ENCODE data around the gene LARP4.
"Not testable (repeated sequence)": the region's sequence is repeated elsewhere in the genome, so short reads cannot be mapped to it uniquely, and the experiment has no call there.

LARP4 gene

DNA sequence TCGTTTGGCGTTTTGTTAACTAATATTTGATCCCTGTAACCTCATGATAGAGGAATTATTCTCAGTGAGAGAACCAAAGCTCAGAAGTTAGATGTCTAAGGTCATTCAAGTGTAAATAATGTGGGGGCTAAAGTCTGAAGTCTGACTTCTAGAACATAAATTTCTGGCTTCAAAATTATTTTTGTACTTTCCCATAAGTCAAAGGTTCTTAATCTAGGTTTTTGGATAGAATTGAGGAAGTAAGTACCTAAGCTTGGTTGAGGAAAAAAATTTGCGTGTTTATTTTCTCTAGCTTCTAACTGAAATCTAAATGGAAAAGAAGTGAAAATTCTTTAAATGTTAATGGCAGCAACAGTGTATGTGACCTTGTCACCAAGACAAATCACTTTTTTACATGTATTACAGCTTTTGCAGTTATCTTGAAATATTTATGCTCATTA lies 2.3 kb downstream of the LARP4 start:
- no peak for DNase-seq (ENCODE audit: low spot score)
- TF ChIP-seq, protein P1, sequence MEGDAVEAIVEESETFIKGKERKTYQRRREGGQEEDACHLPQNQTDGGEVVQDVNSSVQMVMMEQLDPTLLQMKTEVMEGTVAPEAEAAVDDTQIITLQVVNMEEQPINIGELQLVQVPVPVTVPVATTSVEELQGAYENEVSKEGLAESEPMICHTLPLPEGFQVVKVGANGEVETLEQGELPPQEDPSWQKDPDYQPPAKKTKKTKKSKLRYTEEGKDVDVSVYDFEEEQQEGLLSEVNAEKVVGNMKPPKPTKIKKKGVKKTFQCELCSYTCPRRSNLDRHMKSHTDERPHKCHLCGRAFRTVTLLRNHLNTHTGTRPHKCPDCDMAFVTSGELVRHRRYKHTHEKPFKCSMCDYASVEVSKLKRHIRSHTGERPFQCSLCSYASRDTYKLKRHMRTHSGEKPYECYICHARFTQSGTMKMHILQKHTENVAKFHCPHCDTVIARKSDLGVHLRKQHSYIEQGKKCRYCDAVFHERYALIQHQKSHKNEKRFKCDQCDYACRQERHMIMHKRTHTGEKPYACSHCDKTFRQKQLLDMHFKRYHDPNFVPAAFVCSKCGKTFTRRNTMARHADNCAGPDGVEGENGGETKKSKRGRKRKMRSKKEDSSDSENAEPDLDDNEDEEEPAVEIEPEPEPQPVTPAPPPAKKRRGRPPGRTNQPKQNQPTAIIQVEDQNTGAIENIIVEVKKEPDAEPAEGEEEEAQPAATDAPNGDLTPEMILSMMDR (IDR thresholded peaks at IDR 0.05; ENCODE audit: extremely low read depth, missing control alignments): no peak

DNA sequence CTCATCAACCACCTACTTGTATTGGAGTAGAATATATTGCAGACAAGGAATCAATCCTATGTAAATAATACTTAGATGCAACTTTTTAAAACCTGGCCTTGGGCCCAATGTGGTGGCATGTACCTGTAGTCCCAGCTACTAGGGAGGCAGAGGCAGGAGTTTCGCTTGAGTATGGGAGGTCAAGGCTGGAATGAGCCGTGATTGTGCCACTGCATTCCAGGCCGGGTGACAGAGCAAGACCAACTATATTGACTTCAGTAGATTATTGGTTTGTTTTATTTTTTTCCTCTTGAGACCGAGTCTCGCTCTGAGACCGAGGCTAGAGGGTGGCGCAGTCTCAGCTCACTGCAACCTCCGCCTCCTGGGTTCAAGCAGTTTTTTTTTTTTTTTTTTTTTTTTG lies 3.6 kb downstream of the LARP4 start:
- no peak for DNase-seq (ENCODE audit: low spot score)

GRCh38 chr12:50411051-50411660 lies 10.5 kb downstream of the LARP4 start:
- DNase-seq (ENCODE audit: low spot score): no peak
- TF ChIP-seq, protein P1 (IDR thresholded peaks at IDR 0.05; ENCODE audit: extremely low read depth, missing control alignments): no peak

More for the DNA sequence above, 3.6 kb downstream of the LARP4 start:
- TF ChIP-seq, protein P1 (IDR thresholded peaks at IDR 0.05; ENCODE audit: extremely low read depth, missing control alignments): no peak

GRCh38 chr12:50415899-50416479 lies 15.3 kb downstream of the LARP4 start:
- no peak for DNase-seq (ENCODE audit: low spot score)
- TF ChIP-seq, protein P1 (IDR thresholded peaks at IDR 0.05; ENCODE audit: extremely low read depth, missing control alignments): no peak

GRCh38 chr12:50419112-50419909 lies 18.6 kb downstream of the LARP4 start:
- no peak for DNase-seq (ENCODE audit: low spot score)
- TF ChIP-seq, protein P1 (IDR thresholded peaks at IDR 0.05; ENCODE audit: extremely low read depth, missing control alignments): no peak

DNA sequence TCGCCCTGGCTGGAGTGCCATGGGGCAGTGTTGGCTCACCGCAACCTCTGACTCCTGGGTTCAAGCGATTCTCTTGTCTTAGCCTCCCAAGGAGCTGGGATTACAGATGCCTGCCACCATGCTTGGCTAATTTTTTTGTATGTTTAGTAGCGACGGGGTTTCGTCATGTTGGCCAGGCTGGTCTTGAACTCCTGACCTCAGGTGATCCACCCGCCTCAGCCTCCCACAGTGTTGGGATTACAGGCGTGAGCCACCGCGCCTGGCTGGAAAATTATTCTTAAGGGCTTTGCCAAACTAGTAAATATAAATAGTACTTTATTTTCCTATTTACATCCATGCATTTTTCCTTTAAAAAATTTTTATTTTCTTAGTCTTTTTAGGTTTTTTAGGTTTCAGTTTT lies 22.2 kb downstream of the LARP4 start:
- DNase-seq (ENCODE audit: low spot score): not testable (repeated sequence)

- DNase-seq (ENCODE audit: low spot score): not testable (repeated sequence)
These were observed 22.7 kb downstream of the LARP4 start for GRCh38 chr12:50423342-50423741.

- TF ChIP-seq, protein P1 (IDR thresholded peaks at IDR 0.05; ENCODE audit: extremely low read depth, missing control alignments): no peak
- no peak for DNase-seq (ENCODE audit: low spot score)
These were observed 25.0 kb downstream of the LARP4 start for GRCh38 chr12:50425589-50426258.

DNA sequence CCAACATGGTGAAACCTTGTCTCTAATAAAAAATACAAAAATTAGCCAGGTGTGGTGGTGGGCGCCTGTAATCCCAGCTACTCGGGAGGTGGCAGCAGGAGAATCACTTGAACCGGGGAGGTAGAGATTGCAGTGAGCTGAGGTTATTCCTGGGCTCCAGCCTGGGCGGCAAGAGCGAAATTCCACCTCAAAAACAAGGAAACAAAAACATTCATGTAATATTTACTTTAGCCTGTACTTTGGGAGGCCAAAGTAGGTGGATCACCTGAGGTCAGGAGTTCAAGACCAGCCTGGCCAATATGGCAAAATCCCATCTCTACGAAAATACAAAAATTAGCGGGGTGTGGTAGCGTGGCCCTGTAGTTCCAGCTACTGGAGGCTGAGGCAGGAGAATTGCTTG lies 31.0 kb downstream of the LARP4 start:
- DNase-seq (ENCODE audit: low spot score): not testable (repeated sequence)

Data from GM20000 (cell line).